Measurements from ENCODE around the gene FER1L5.

The FER1L5 gene

GRCh38 chr2:96602330-96602823, 40.2 kb upstream of the FER1L5 start:
- Histone ChIP-seq H3K27me3 (ENCODE audit: control insufficient read depth, low read length) (no peaks in the 10 kb centered on the region), H3K36me3 (ENCODE audit: control insufficient read depth, low read length) (peaks cover 92% of the 10 kb centered on the region), H3K4me1 (ENCODE audit: control insufficient read depth, low read length) (no peaks in the 10 kb centered on the region), H3K9me2 (replicated peaks; ENCODE audit: control insufficient read depth, low read length) (no peaks in the 10 kb centered on the region), H3K4me2 (ENCODE audit: low read length) (no peak overlapping the region), H3K79me2 (ENCODE audit: control insufficient read depth, low read length) (no peaks in the 10 kb centered on the region), H4K20me1 (ENCODE audit: control insufficient read depth, insufficient read depth, low read depth, low read length) (peaks cover 7% of the 10 kb centered on the region; the same call in 1 of the 2 replicates), H3F3A (ENCODE audit: control insufficient read depth, insufficient read depth) (no peaks in the 10 kb centered on the region), H3K4me3 (ENCODE audit: low read length) (no peak overlapping the region), H3K9me3 (ENCODE audit: control insufficient read depth, insufficient read depth, low read length) (no peaks in the 10 kb centered on the region), H3K27ac (ENCODE audit: low read depth, low read length) (no peak overlapping the region)
- TF ChIP-seq EZH2phosphoT487 (IDR thresholded peaks at IDR 0.05; ENCODE audit: borderline replicate concordance, low read length) = no peak
- no peak for TF ChIP-seq CTCF (IDR thresholded peaks at IDR 0.05; ENCODE audit: low read depth, low read length, poor library complexity, severe bottlenecking)

- H3K27me3 ChIP-seq (ENCODE audit: control insufficient read depth, low read length) = no peaks in the 10 kb centered on the region
- no peak overlapping the region for H3K4me3 ChIP-seq (ENCODE audit: low read length)
- no peak overlapping the region for H3K27ac ChIP-seq (ENCODE audit: low read depth, low read length)
- no peaks in the 10 kb centered on the region for H3K4me1 ChIP-seq (ENCODE audit: control insufficient read depth, low read length)
- no peak for TF ChIP-seq CTCF (IDR thresholded peaks at IDR 0.05; ENCODE audit: low read depth, low read length, poor library complexity, severe bottlenecking)
- TF ChIP-seq EZH2phosphoT487 (IDR thresholded peaks at IDR 0.05; ENCODE audit: borderline replicate concordance, low read length) = no peak
- H3K9me3 ChIP-seq (ENCODE audit: control insufficient read depth, insufficient read depth, low read length) = no peaks in the 10 kb centered on the region
- no peaks in the 10 kb centered on the region for H3F3A ChIP-seq (ENCODE audit: control insufficient read depth, insufficient read depth)
- no peak overlapping the region for H3K4me2 ChIP-seq (ENCODE audit: low read length)
- no peaks in the 10 kb centered on the region for H3K9me2 ChIP-seq (replicated peaks; ENCODE audit: control insufficient read depth, low read length)
- peaks cover 4% of the 10 kb centered on the region; the same call in 1 of the 2 replicates for H4K20me1 ChIP-seq (ENCODE audit: control insufficient read depth, insufficient read depth, low read depth, low read length)
- peaks cover 96% of the 10 kb centered on the region for H3K36me3 ChIP-seq (ENCODE audit: control insufficient read depth, low read length)
- H3K79me2 ChIP-seq (ENCODE audit: control insufficient read depth, low read length) = no peaks in the 10 kb centered on the region
Observed at GRCh38 chr2:96604104-96604503, 38.5 kb upstream of the FER1L5 start.

DNA sequence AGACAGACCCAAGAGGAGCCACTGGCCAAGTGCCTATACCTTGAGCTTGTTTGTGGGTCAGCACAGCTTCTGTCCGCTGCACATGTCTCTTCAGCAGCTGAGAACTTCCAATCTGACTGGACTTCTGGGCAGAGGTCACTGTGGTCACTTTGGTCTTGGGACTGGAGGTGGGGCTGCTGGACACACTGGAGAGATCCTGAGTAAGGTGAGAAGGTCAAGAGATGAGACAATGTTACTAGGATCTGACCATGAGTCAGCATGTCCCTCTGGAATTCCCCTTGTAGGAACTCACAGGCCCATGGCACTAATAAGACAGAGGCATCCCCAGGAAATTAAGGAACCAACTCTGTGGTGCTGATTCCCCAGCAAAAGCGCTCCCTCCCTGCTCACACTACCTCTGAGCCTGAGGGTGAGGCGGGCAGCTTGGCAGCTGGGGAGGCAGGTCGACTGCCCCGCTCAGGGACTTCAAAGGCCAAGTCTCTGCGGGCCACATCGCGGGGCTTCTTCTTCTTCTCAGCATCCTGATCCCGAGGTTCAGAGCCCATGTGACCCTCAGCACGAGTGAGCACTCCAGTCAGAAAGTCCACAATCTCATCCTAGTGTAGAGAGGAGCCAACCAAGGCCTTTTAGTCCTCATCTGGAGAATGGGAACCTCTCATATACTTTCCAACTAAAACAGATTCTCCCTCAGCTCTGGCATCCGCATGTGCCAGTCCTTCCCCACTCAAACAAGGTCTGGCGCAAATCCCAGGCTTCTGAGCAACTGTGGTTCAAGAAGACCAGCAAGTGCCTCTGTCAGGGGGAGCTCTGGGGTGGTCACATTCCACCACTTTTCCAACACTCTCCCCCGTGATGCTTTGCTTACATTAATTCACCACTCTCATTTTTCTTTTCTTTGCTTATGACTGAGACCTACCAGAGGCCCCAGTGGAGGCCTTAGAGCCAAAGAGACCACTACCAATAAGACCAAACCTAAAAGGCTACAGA, 33.8 kb upstream of the FER1L5 start:
- Histone ChIP-seq H3K4me1 (ENCODE audit: control insufficient read depth, low read length) (no peaks in the 10 kb centered on the region), H3K9me2 (replicated peaks; ENCODE audit: control insufficient read depth, low read length) (no peaks in the 10 kb centered on the region), H3K27ac (ENCODE audit: low read depth, low read length) (no peak overlapping the region), H3K9me3 (ENCODE audit: control insufficient read depth, insufficient read depth, low read length) (no peaks in the 10 kb centered on the region), H4K20me1 (ENCODE audit: control insufficient read depth, insufficient read depth, low read depth, low read length) (no peaks in the 10 kb centered on the region), H3K4me2 (ENCODE audit: low read length) (no peak overlapping the region), H3K36me3 (ENCODE audit: control insufficient read depth, low read length) (peaks cover 95% of the 10 kb centered on the region), H3K27me3 (ENCODE audit: control insufficient read depth, low read length) (no peaks in the 10 kb centered on the region), H3K79me2 (ENCODE audit: control insufficient read depth, low read length) (no peaks in the 10 kb centered on the region), H3K4me3 (ENCODE audit: low read length) (no peak overlapping the region), H3F3A (ENCODE audit: control insufficient read depth, insufficient read depth) (no peaks in the 10 kb centered on the region)
- no peak for TF ChIP-seq EZH2phosphoT487 (IDR thresholded peaks at IDR 0.05; ENCODE audit: borderline replicate concordance, low read length)

DNA sequence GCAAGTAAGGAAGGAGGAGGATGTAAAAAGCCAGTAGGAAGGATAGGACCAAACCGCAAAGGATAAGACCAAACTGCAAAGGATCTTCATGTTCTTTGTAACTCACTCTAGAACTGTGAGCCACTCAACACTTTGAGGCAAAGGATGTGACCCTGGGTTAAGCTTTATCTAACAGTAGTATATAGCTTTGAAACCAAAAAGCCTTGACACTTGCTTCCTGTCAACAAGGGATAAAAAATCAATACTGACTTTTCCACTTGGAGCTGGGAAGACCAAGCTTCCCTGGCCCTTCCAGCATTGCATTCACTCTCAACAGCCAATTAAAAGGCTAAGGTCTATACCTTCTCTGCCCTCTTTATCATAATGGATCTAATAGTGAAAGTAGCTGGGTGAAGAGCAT, 26.4 kb upstream of the FER1L5 start:
- Histone ChIP-seq H3K27ac (ENCODE audit: low read depth, low read length) (no peak overlapping the region), H3K4me3 (ENCODE audit: low read length) (no peak overlapping the region), H4K20me1 (ENCODE audit: control insufficient read depth, insufficient read depth, low read depth, low read length) (no peaks in the 10 kb centered on the region), H3K79me2 (ENCODE audit: control insufficient read depth, low read length) (no peaks in the 10 kb centered on the region; the same call in 1 of the 2 replicates), H3K36me3 (ENCODE audit: control insufficient read depth, low read length) (peaks cover 68% of the 10 kb centered on the region), H3K9me3 (ENCODE audit: control insufficient read depth, insufficient read depth, low read length) (no peaks in the 10 kb centered on the region), H3K9me2 (replicated peaks; ENCODE audit: control insufficient read depth, low read length) (no peaks in the 10 kb centered on the region), H3K27me3 (ENCODE audit: control insufficient read depth, low read length) (no peaks in the 10 kb centered on the region), H3F3A (ENCODE audit: control insufficient read depth, insufficient read depth) (no peaks in the 10 kb centered on the region), H3K4me1 (ENCODE audit: control insufficient read depth, low read length) (no peaks in the 10 kb centered on the region), H3K4me2 (ENCODE audit: low read length) (no peak overlapping the region)
- TF ChIP-seq EZH2phosphoT487 (IDR thresholded peaks at IDR 0.05; ENCODE audit: borderline replicate concordance, low read length) (no peak), CTCF (IDR thresholded peaks at IDR 0.05; ENCODE audit: low read depth, low read length, poor library complexity, severe bottlenecking) (no peak)
